Left forelimb (tissue), 1 donor: ENCODE measurements around the gene WDR90.

Experiments
- DNase-seq: peaks from one replicate; pipeline ENCODE4 v3.0.0-alpha.2; 2018; ENCODE audit warnings: low spot score

The WDR90 gene

GRCh38 chr16:648781-649589 is at the start of gene WDR90:
Gene WDR90, plus strand, starts transcription at chr16:649365. Its CDS starts 52 bp downstream, at chr16:649417.
- peak; percentile 95 for DNase-seq

GRCh38 chr16:600781-601180 is 48.4 kb upstream of the WDR90 start:
- DNase-seq = no peak

DNA sequence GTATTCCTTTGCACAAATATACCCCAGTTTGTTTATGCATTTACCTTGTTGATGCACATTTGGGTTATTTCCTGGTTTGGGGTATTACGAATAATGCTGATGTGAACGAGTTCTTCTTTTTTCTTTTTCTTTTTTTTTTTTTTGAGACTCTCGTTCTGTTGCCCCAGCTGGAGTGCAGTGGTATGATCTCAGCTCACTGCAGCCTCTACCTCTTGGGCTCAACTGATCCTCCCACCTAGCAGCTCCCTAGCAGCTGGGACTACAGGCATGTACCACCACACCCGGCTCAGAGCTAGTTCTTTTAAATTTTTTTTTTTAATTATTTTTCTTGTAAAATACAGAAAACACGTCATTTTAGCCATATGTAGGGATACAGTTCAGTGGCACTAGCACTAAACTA is 45.2 kb upstream of the WDR90 start:
- no peak for DNase-seq

DNA sequence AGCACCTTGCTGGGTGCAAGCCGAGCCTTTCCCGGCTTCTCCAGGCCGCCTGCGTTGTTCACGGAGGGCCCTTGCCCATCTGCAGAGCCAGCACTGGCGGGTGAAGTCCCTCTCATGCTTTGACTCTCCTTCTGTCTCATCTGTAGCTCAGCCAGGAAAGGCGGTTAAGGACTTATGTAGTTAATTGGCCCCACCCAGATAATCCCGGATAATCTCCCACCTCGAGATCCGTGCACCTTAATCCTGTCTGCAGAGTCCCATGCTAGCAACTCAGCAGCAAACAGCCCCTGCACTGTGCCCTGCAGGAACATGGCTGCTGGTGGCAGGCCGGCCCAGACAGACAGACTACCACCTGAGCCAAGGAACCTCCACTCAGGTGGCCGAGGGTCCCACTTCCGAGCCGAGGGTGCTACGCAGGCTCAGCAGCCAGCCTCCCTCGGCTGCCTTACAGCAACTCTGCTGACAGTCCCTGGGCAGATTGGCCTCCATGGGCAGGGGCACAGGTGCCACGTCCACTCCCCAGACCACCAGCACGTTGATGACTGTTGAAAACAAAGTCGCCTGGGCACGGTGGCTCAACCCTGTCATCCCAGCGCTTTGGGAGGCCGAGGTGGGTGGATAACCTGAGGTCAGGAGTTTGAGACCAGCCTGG is 42.4 kb upstream of the WDR90 start:
- DNase-seq = no peak

GRCh38 chr16:608019-608418 is 41.1 kb upstream of the WDR90 start:
- no peak for DNase-seq

GRCh38 chr16:609316-609715 is 39.8 kb upstream of the WDR90 start:
- DNase-seq = no peak

GRCh38 chr16:609984-610383 is 39.2 kb upstream of the WDR90 start:
- DNase-seq = no peak

GRCh38 chr16:610513-611381 is 38.4 kb upstream of the WDR90 start:
- DNase-seq = no peak

DNA sequence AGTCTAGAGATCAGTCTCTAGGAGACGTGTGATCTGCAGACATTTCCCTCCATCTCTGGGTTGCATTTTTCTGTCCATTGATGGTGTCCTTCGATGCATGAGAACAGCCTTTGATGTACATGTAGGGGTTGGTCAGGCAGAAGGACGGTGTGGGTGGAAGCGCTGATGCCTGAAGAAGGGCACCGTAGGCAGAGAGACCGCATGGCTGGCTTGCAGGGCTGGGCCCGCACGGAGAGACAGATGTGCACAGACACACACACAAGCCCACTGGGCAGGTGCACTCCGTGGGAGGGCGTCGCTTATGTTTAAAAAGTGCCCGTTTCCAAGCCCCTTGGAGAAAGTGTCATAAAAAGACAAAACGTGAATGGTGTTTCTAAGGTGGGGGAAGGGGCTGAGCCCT is 34.0 kb upstream of the WDR90 start:
- no peak for DNase-seq

GRCh38 chr16:616733-617586 is 32.2 kb upstream of the WDR90 start:
- no peak for DNase-seq

GRCh38 chr16:617855-618254 is 31.3 kb upstream of the WDR90 start:
- DNase-seq = no peak

DNA sequence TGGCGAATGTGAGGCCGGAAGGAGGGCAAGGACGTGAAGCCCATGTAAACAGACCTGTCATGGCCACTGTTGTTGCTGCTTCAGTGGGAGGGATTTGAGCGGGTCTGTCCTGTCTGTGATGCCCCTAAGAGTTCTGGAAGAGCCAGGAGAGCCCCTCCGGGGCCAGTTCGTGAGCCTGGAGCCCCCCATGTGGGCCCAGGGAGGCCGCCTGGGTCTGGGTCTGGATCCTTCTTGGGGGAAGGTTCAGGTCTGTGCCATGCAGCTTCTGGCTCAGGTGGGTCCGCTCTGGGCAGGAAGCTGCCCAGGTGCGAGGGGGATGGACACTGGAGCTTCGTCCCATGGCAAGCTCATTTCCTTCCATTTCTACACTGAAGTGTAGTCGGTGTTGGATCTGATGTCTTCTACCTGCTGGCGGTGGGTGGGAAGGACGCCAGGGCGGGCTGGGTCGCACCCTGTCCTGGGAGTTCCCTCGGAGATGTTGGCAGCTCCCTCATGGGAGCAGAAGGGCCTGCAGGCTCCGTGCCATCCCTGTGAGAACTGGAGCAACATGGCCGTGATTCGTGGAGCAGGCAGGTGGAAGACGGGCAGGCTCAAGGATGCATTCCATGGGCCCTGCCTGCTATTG is 29.6 kb upstream of the WDR90 start:
- no peak for DNase-seq

- no peak for DNase-seq
These were observed 28.3 kb upstream of the WDR90 start for GRCh38 chr16:620700-621525.

DNA sequence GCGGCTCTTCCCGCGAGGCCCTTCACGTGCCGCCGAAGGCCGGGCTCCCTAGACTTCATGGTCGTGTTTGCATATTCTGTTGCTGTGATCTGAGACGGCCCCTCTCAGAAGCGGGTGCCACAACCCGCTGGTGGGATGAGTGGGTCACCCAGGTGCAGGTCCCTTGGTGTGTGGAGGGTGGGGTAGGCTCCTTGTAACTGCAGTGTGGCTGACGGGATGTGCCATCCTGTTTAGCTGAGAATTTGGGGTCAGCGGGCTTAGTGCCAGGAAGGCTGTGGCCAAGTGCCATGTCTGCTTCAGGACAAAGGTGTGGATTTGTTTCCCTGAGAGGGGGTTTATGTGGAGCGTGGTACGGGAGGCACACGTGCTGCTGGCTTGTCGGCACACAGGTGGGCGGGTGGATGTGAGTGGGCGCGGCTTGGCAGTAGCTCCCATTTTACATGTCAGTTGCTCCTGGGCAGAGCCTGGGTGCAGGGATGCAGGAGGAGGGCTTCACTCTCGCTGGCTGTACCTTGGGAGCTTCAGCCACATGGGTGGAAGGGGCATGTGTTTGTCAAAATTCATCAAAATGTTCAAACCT is 27.5 kb upstream of the WDR90 start:
- DNase-seq = no peak

DNA sequence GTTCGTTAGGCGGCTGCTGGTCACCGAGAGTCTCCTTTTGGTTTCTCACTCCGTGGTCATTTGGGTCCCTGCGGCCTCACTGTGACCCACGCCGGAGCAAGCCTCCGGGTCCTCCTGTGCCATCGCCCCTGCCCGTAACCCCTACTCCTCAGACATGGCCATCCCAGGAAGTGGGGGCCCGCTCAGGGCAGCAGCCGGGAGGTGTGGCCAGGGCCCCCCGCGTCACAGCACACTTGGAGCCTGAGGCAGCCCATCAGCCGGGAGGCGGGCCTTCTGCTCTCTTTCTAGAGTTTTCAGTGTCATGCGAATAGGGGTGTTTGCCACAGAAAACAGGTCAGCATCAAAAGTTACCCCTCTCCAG is 26.3 kb upstream of the WDR90 start:
- DNase-seq = no peak

- no peak for DNase-seq
These were observed 24.6 kb upstream of the WDR90 start for GRCh38 chr16:624526-625070.

DNA sequence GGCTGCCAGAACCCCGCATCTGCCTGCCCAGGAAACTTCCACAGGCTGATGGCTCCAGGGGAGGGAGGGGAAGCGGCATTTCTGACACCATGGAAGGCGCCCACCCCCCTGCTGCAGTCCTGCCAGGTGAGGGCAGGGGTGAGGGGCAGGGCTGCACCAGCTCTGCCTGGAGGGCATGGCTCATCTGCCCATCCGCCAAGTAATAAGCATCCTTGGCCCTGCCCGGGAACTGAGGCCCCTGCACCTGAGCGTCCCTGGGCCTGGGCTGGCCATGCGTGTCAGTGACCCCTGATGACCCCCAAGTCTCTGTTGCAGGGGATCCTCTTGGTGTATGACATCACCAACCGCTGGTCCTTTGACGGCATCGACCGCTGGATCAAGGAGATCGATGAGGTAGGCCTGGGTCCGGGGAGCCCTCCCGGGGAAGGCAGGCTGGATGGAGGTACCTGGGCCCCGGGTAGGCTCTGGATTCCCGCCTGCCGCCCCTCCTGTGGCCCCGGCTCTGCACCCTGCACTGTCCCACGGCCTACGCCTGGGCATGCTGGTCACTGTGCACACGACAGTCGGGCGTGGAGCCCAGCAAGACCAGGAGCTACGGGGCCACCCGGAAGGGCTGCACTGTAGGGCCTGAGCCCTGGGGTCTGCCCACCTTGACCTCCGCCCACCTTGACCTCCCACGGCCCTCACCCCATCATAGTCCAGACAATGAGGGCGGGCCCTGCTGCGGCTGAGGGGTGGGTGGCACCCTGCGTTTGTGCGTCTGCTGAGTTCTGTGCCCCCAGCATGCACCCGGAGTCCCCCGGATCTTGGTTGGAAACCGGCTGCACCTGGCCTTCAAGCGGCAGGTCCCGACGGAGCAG is 23.8 kb upstream of the WDR90 start:
- no peak for DNase-seq

DNA sequence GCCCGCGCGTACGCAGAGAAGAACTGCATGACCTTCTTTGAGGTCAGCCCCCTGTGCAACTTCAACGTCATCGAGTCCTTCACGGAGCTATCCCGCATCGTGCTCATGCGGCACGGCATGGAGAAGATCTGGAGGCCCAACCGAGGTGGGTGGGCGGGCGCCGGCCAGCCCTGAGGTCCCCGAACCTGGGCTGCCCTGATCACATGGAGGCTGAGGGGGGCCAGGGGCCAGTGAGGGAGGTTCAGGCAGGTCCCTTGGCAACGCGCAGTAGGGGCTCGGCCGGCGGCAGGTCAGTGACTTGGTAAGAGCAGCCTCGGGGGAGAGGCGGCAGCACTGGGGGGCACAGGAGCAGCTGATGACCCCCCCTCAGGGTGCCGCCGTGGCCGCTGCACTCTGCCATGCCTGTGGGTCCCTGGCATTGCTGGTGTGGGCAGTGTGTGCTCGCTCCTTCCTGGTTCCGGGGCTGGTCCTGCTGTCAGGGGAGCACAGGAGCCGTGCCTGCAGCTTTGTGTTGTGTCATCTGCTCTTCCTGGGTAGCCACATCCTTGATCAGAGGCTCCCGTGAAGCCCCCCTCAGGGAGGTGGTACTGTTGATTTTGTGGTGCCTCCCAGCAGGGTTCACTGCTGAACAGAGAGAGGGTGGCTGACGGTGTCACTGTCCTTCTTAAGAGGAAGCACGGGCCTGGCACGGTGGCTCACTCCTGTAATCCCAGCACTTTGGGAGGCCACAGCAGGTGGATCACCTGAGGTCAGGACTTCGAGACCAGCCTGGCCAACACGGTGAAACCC is 23.0 kb upstream of the WDR90 start:
- no peak for DNase-seq
